Astrocyte of the hippocampus (primary cell): ENCODE data around the gene MAS1.

Experiments
- DNase-seq: peaks from one replicate; pipeline ENCODE4 v3.0.0; 2011; ENCODE audit warnings: low read depth, low spot score

MAS1 gene

DNA sequence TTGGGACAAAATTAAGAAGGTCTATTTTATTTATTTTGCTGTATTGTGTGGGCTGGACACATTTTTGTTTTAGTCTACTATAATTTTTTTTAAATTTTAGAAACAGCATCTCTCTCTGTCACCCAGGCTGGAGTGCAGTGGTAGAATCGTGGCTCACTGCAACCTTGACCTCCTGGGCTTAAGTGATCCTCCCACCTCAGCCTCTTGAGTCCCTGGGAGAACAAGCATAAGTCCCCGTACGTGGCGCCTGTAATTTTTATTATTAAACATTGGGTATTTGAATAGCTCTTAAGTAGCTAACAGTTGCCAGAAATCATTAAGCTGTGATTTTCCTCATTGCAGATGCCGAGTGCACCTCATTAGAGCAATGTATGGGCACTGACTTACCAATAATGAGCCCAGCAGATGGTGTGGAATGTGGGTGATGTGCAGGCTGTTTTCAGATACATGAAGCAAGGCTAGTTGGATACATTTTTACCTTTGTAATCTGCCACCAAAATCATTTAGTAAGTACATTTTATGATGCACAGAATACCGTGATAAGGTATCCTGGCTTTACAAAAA, 10.3 kb upstream of the MAS1 start:
- DNase-seq = no peak

DNA sequence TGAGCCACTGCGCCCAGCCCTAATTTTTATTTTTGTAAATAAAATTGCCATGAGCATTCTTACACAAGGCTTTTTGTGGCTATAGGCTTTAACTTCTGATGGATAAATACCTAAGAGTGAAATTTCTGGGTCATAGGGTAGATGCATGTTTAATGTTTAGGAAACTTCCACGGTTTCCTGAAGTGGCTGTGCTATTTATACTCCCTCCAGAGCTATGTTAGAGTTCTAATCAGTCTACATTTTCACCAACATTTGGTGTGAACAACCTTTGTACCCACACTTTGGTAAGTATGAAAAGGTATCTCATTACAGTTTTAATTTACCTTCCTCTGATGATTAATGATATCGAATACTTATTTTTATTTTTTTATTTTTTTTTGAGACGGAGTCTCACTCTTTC, 6.1 kb upstream of the MAS1 start:
- DNase-seq = no peak

DNA sequence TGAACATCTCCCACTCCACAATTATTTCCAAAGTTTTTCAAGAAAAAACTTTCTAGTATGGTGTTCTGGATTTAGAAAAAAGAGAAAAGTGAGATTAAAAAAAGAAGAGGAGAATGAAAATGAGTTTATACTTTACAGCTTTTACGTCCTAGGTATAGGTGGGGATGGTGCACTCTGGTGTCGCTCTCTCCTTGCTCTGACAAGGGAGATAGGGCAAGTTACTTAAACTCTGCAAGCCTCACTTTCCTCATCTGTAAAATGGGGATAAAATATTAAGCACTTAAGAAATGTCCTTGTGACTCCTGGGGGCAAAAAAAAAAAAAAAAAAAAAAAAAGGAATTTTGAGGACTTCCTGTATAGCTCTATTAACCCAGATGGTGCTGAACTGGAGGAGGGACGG, 4.5 kb upstream of the MAS1 start:
- DNase-seq = no peak

DNA sequence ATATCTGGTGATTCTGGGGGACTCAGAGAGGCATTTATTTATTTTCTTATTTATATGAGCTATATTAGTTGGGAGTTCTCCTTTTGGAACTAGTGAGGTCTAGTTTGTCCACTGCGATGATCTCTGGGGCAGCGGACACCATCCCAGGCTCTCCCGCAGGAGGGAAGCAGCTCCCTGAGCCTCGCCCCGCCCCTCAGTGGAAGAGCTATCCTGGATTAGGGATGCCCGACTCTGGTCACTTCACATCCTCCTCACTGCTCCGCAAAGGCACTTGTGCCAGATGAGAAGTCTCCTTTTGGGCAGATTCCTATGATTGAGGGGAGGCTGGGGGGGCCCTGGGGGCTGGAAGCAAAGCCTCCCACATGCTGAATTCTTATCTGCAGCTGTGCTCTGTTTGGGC, 3.6 kb upstream of the MAS1 start:
- DNase-seq = no peak

DNA sequence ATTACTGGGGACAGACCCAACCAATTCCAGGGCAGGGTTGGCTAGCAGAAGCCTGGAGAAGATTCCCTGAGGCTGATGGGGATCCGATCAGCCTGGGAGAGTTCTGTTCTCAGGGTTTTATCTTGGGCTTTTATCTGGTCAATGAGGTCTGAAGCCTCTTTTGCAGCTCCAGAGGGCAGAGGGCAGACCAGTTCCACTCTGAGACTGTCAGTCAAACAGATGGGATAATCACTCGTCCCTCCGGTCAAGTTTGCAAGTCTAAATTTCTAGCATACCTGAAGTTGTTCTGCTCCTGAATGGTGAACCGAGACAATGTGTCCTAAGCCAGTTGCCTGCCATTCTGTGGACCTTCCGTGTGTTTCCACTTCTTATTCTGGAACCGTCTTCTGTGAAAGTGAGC, 3.0 kb upstream of the MAS1 start:
- no peak for DNase-seq

DNA sequence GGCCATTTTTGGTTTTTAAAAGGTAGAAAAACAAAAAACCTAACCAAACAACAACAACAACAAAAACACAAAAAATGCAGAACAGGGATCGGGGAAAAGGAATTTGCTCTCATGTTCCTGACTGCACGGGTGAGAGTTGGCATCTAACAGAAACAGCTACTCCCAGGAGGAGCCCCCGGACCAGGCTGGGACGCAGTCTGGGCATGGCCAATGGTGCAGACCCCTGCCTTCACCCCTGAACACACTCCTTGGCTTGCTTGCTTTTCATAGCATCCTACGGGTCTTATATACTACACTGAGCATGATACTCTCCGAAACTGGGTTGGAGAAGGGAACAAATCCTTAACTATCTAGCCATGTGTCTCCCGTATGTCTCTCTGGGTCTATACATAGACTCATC, 587 bp upstream of the MAS1 start:
- DNase-seq = no peak

DNA sequence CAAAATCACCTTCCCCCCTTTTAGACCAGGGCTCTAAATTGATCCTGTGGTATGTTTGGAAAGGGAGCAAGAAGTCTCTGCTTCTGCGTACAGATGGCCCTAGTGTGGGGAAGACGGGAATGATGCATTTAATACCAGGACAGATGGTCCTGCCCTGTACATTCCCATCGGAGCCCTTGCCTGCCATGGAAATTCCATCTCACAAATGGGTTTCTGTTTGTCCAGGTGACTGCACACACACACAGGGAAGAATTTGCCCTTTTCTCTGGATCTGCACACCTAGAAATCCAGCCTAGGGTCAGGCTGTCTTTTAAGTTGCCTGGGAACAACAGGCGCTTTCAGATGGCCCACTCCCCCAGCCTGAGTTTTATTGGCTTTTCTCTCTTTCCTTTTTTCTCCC, 1.3 kb downstream of the MAS1 start:
- DNase-seq = no peak

DNA sequence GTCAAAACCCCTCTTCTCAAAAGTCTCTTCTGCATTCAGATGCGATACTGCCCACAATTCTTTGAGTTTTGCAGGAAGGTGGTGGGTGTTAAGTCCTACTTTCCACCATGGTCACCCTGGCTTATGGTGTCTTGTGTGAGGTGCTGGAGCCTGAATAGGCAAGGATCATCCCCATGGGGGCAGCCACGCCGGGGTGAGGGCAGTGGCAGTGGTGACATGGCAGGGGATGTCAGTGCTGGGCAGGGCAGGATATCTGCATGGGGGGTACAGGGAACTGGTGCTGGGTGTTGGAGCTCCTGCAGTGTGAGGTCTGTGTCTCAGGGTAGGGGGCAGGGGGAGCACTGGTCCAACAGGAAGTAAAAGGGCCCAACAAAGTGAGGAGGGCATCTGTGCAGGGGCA, 2.3 kb downstream of the MAS1 start:
- no peak for DNase-seq

DNA sequence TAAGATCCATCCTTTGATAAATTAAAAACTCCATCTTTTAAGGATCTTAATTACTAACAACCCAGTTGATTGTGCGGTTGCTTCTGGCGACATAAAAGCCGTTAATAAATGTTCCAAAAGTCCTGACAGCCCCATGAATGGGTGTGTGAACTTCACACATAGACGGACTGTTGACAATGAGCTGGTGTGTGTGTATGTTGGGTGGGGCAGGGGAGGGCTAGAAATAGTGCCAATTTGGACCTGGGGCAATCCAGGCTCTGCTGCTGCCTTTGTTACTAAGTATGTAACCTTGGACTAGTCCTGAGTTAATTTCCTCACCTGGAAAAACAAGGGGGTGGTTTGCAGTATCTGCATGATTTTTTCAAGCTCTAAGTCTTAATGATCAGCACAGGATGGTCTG, 4.2 kb downstream of the MAS1 start:
- DNase-seq = no peak

DNA sequence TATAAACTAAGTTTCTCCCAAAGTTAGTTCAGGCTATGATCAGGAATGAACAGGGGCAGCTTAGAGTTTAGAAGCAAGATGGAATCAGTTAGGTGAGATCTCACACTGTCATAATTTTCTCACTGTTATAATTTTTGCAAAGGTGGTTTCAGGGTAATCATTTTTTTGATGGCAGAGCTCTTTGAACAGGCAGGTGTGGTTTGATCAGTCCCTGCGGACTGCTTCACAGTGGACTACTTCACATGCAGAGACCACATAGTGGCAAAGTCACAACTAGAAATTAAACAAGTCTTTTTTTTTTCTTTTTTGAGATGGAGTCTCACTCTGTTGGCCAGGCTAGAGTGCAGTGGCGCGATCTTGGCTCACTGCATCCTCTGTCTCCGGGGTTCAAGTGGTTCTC, 6.8 kb downstream of the MAS1 start:
- no peak for DNase-seq

DNA sequence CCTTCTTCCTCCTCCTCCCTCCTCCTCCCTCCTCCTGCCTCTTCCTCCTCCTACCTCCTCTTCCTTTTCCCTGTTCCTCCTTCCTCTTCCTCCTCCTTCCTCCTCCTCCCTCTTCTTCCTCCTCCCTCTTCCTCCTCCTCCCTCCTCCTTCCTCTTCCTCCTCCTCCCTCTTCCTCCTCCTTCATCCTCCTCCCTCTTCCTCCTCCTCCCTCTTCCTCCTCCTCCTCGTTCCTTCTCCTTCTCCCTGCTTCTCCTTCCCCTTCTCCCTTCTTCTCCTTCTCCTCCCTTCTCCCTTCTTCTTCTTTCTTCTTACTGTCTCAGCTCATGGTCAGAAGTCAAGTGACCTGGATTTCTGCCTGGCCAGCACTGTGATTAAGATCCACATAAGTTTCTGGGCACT, 7.7 kb downstream of the MAS1 start:
- DNase-seq = no peak

DNA sequence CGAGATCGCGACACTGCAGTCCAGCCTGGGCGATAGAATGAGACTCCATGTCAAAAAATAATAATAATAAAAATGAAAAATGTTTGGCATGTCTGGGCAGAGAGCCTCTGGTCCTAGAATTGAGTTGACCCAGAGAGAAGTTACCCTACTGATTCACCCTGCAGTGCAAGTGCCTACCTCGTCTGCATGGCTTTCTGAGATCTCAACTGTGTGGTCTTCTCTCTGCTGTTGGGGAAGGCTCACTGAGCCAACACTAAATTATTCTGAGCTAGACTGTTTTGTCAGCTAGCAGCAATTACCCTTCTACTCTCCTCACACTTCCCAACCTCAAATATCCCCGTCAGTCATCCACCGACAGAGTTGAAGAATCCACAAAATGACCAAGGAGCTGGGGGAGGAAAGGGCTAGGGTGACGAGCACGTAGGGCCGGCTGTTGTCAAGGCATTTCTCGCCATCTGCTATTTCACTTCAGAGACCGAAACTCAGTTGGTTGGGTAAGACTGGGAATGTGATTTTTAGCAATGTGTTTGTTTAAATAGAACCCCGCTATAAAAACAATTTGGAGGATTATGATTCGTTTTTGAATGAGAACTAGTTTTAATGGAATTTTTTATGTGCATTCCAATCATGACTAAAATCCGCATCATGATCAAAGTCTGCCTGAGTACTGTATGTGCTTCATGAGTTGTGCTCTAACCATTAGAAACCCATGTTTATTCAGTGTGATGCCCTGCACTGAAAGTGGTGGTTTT, 9.4 kb downstream of the MAS1 start:
- DNase-seq = peak; percentile 88

DNA sequence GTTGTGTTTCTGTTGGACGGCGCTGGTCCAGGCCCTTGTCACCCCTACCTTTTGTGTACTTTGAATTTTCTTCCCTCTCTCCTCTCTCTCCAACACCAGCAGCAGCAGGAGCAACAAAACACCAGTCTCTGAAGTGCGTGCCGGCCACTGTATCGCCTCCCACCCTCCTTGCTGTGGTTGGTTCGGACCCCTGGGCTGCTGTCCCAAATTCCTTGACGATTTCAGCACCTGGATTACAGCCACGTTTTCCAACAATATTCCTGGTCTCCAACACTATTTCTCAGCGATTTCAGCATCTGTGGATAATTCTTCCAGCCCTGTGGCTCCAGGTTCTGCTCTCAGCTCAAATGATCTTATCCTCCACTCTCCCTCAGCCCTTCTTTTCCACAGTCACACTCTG, 11.8 kb downstream of the MAS1 start:
- DNase-seq = no peak

DNA sequence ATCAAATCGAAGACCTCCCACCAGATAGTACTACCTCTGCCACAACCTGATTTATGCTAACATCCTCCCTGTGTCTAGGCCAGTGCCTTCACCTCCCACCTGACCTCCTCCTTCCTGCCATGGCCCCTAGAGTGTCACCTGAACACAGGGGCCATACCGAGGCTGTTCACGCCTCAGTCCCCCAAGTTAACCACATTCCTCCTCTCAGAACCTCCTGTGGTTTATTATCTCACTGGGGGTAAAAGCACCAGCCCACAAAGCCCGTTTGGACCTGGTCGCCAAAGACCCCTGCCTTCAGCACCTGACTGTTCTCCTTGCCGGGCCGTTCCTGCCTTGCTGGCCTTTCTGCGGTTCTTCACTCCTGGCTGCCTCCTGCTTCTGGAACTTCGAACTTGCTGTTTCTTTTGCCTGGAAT, 13.7 kb downstream of the MAS1 start:
- DNase-seq = no peak

DNA sequence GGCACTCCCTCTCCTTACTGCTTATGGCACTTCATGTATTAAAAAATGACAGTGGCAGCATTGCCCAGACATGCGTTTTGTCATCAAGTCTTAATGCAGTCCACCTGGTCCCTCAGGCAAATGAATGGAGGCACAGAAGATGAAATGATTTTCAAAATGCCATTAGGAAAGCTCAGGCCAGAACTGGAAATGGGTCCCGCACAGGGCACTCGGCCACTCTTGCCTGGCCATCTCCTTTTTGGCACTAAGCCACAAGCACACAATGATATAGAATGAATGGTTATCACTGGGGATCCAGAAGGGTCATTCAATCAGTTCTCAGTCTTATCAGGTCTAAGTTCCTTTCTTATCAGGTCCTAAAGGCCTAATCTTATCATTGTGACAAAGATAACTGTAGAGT, 15.6 kb downstream of the MAS1 start:
- no peak for DNase-seq

DNA sequence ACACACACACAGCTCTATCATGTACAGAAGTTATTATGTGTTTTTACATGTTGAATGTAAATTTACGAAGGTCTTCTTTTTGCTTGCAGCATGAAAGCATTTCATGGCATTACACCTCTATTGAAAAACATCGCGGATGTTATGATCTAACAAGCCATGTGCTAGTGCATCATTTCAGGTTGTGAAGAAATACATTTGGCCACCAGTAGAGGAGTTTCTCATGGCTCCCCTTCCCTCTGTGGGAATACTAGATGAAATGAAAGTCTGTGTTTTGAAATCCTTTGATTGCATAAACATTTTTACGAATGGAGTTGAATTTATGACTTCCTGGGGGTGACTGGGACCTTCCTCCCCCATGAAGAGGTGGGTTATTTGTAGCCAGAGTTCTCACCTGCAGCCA, 17.7 kb downstream of the MAS1 start:
- no peak for DNase-seq

DNA sequence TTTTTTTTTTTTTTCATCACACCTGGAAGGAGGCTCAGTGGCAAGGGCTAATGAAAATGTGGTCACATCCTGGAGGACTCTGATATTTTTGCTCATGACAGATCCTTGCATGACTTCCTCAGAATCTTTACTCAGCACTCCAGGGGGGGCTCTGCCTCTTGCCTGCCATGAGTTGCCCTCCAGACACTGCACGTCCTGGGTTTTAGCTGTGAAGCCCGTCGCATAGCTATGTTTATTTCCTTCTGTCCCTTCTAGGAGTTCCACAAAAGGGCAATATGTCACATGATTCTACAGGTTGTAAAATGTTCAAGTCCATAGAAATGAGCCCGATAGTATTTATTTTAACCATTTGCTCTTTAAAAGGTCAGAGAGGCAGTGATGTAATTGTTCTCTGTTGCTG, 18.2 kb downstream of the MAS1 start:
- no peak for DNase-seq

DNA sequence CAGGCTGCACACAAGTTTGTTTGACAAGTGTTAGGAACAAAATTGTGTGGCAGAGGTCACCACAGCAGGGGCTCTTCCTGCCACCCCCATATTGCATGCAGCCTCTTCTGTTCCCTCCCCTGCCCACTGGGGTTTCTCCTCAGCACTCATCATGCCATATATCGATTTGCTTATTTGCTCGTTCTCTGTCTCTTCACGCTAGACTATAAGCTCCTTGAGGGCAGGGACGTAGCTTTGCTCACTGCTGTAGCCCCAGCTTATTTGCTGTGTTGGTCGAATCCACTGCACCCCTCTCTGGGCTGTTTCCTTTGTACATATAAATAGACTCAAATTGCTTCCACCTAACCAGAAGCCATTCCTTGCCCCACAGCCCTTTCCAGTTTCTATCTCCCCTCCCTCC, 19.6 kb downstream of the MAS1 start:
- no peak for DNase-seq

DNA sequence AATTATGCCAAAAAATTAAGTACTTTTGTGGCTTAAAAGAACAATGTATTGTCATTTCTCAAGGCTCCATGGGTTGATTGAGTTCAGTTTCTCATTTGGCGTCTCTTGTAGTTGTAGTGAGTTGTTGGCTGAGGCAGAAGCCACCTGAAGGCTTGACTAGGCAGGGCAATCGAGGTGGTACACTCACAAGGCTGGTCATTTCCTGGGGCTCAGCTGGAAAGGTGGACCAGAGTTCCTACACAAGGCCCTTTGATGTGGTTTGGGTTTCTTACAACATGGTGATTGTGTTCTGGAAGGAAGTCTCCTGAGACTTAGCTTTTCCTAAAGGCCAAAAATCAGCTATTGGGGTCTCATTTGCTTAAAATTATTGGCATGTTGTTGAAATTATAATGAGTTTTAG, 22.6 kb downstream of the MAS1 start:
- DNase-seq = no peak

DNA sequence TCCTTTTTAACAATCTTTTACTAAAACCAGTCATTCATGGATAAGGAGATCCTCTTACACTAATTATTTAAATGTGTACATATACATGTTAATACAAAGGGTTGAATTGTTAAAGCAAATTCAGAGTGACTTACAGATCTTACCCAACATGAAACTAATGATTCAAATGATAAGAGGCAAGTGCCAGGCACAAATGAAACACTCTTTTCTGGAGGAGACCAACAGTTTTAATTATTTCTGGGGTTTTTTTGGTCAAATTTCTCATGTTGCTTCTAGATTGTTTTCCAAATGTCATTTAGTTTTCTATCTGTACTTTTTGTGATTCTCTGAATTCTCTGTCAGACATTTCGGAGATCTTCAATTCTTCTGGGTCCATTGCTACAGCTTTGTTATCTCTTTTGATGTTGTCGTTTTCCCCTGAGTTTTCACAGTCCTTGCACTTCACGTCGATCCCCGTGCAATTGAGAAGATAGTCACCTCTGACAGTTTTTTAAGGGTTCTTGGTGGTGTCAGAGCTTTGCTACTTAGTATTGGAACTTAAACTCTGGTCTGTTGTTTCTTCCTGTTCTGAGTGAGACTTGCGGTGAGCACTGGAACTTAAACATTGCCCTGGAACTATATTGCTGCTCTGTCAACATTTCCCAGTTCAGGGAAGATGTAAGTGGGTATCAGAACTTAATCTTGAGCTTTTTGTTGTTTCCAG, 23.2 kb downstream of the MAS1 start:
- DNase-seq = no peak

DNA sequence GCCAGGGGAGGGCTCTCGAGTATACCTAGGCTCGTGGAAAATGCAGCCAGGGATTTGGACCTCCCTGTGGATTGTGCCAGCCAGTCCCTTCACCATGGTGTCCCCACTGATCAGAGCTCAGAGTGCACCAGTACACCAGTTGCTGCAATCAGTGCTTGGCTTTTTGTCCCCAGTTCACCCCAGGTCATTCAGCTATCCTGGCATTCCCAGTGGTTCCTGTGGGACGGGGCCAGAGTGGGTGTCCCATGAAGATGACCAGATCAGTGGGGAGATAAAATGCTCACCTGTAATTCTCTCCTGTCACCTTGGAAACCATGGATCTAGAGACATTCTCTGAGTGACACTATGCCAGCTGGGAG, 23.8 kb downstream of the MAS1 start:
- no peak for DNase-seq

DNA sequence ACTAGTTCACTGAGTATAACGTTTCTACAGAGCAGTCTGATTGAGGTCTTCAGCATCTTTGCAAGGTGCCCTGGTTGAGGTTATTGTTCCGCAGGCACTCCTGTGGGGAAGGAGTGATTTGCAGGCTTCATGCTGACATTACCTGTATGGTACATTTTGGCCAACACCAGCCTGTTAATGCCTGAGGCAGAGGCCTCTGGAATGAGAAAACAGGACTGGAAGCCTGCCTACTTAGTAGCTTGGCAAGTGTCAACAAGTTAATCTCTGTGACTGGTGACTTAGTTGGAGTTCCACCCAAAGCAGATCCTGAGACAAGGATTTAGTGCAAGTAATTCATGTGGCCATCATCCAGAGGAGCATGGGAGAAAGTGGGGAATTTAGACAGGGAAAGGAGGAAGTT, 24.6 kb downstream of the MAS1 start:
- DNase-seq = no peak

DNA sequence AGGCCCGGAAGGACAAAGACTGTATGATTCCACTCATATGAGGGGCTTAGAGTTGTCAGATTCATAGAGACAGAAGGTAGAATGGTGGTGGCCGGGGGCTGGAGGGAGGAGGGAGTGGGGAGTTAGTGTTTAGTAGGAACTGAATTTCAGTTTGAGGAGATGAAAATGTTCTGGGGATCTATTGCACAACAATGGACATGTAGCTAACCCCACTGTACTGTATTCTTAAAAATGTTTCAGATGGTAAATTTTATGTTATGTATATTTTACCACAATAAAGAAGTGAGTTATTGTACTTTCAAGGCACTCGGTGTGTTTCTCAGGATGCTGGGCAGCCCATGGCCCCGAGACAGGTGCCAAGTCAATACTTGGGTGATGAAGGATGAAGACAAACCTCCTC, 25.4 kb downstream of the MAS1 start:
- DNase-seq = no peak
